OCI-LY7 (cell line): ENCODE data around the gene CTNND2. TPM values are rescaled to one million over a fixed set of nuclear protein-coding genes. Genes with fewer than 3 reads are reported as not detected.

Experiments used
- BruUV-seq: library from RNA; stranded (reverse); fragments of 400-500 nt; replicated peaks from 2 replicates; lab custom pipeline; 2021; lab: Mats Ljungman, UMichigan
- CTCF ChIA-PET: fragments of 300-600 bp; sonication (Branson Sonifier 250); formaldehyde crosslinking; loops from one replicate; lab custom pipeline; 2022; ENCODE audit warnings: antibody characterized with exemption; ENCODE audit not compliant: unreplicated experiment; lab: Charles Lee
- POLR2A ChIA-PET: fragments of 300-600 bp; sonication (Branson Sonifier 250); formaldehyde crosslinking; loops from one replicate; lab custom pipeline; 2022; ENCODE audit warnings: antibody characterized with exemption; lab: Charles Lee
- DNase-seq: peaks from one replicate; pipeline ENCODE4 v3.0.0-alpha.2; 2015; ENCODE audit warnings: low spot score
- H2AFZ ChIP-seq: fragments of 200-600 bp; sonication (generic), shearing (Covaris generic); 2 replicates; pipeline ENCODE4 v1.6.1; 2014; ENCODE audit warnings: mild to moderate bottlenecking, antibody characterized with exemption, low read length, moderate library complexity
- H3K27ac ChIP-seq: fragments of 200-600 bp; sonication (generic); 2 replicates; pipeline ENCODE4 v1.5.1; 2014; ENCODE audit warnings: mixed run types, low read depth, mild to moderate bottlenecking, moderate library complexity, low read length, inconsistent platforms; ENCODE audit not compliant: poor library complexity, severe bottlenecking
- H3K36me3 ChIP-seq: fragments of 200-600 bp; sonication (generic); 2 replicates; pipeline ENCODE4 v1.6.1; 2014; ENCODE audit warnings: mild to moderate bottlenecking, antibody characterized with exemption, low read length, moderate library complexity, mixed read lengths; ENCODE audit not compliant: insufficient read depth
- H3K4me1 ChIP-seq: fragments of 200-600 bp; sonication (generic); 2 replicates; pipeline ENCODE4 v1.5.1; 2014; ENCODE audit warnings: mild to moderate bottlenecking, low read length; ENCODE audit not compliant: insufficient read depth, poor library complexity, severe bottlenecking
- H3K4me2 ChIP-seq: fragments of 200-600 bp; sonication (generic); 2 replicates; pipeline ENCODE4 v1.6.1; 2014; ENCODE audit warnings: mild to moderate bottlenecking, low read length
- H3K4me3 ChIP-seq: fragments of 200-600 bp; sonication (generic); 2 replicates; pipeline ENCODE4 v1.5.1; 2014; ENCODE audit warnings: mild to moderate bottlenecking, low read depth, low read length; ENCODE audit not compliant: poor library complexity, severe bottlenecking
- H3K79me2 ChIP-seq: fragments of 200-600 bp; sonication (generic); 2 replicates; pipeline ENCODE4 v1.6.1; 2016; ENCODE audit warnings: low read depth, mild to moderate bottlenecking, low read length, moderate library complexity, mixed read lengths; ENCODE audit not compliant: insufficient read depth
- H3K9me2 ChIP-seq: fragments of 200-600 bp; sonication (generic); 2 replicates; pipeline ENCODE4 v1.6.1; 2016; ENCODE audit warnings: mild to moderate bottlenecking, low read length, mixed read lengths; ENCODE audit not compliant: insufficient read depth
- H3K9me3 ChIP-seq: fragments of 200-600 bp; sonication (generic); 2 replicates; pipeline ENCODE4 v1.6.1; 2014; ENCODE audit warnings: mild to moderate bottlenecking, mixed run types, low read length, mixed read lengths
- H4K20me1 ChIP-seq: fragments of 200-600 bp; sonication (generic); 2 replicates; pipeline ENCODE4 v1.6.1; 2014; ENCODE audit warnings: mild to moderate bottlenecking, antibody characterized with exemption, low read length, moderate library complexity, mixed read lengths; ENCODE audit not compliant: insufficient read depth
- CTCF ChIP-seq: fragments of 200-600 bp; sonication (generic); conservative IDR thresholded peaks from 2 replicates; pipeline ENCODE4 v1.5.1; 2014; ENCODE audit warnings: mild to moderate bottlenecking, antibody characterized with exemption, low read length, moderate library complexity, mixed read lengths
- EZH2phosphoT487 ChIP-seq: fragments of 200-600 bp; sonication (generic); IDR thresholded peaks from 2 replicates; pipeline ENCODE4 v1.6.1; 2018; ENCODE audit warnings: low read depth, borderline replicate concordance, mild to moderate bottlenecking, mixed run types, antibody characterized with exemption, low read length, moderate library complexity, mixed read lengths
- intact Hi-C: fragments of 100-400 bp; cut with micrococcal nuclease; formaldehyde crosslinking; loops from one replicate; pipeline ENCODE4 v1.10.0; 2022; ENCODE audit not compliant: unreplicated experiment
- total RNA-seq, 2 experiments: library from RNA; depleted of rRNA in 1 of 2; stranded (reverse); fragments of >200 nt in 1 of 2; shearing (Covaris generic) in 1 of 2; gene quantifications; 2 replicates each; pipeline ENCODE4 v1.2.3, GENCODE V29; 2014 to 2022

CTNND2 gene
- total RNA-seq, 2 experiments from 2014 or later: not detected

- Histone ChIP-seq H3K27ac (no peak overlapping the region), H4K20me1 (no peaks in the 10 kb centered on the region), H2AFZ (no peak overlapping the region), H3K4me3 (no peak overlapping the region), H3K9me2 (no peaks in the 10 kb centered on the region), H3K36me3 (no peaks in the 10 kb centered on the region), H3K9me3 (no peaks in the 10 kb centered on the region), H3K4me1 (no peaks in the 10 kb centered on the region), H3K4me2 (no peak overlapping the region), H3K79me2 (no peaks in the 10 kb centered on the region)
- intact Hi-C loops: no loop called here
- ChIA-PET CTCF (no interaction called here), POLR2A (no interaction called here)
- no peak for TF ChIP-seq CTCF
- no peak for TF ChIP-seq EZH2phosphoT487
- no TSS peak for BruUV-seq
- DNase-seq: no peak
Measured at GRCh38 chr5:11584017-11584416, 320.2 kb downstream of the CTNND2 start.

- ChIA-PET POLR2A (no interaction called here), CTCF (no interaction called here)
- TF ChIP-seq CTCF: no peak
- no peak for TF ChIP-seq EZH2phosphoT487
- no peak overlapping the region for H3K4me2 ChIP-seq
- no peaks in the 10 kb centered on the region for H4K20me1 ChIP-seq
- H2AFZ ChIP-seq: no peak overlapping the region
- no peak overlapping the region for H3K27ac ChIP-seq
- no peaks in the 10 kb centered on the region for H3K9me2 ChIP-seq
- intact Hi-C loops: no loop called here
- H3K9me3 ChIP-seq: no peaks in the 10 kb centered on the region
- H3K4me1 ChIP-seq: no peaks in the 10 kb centered on the region
- BruUV-seq: no TSS peak
- DNase-seq: no peak
- H3K4me3 ChIP-seq: no peak overlapping the region
- H3K36me3 ChIP-seq: no peaks in the 10 kb centered on the region
- H3K79me2 ChIP-seq: no peaks in the 10 kb centered on the region
Measured at GRCh38 chr5:11579351-11579750, 324.9 kb downstream of the CTNND2 start.

DNA sequence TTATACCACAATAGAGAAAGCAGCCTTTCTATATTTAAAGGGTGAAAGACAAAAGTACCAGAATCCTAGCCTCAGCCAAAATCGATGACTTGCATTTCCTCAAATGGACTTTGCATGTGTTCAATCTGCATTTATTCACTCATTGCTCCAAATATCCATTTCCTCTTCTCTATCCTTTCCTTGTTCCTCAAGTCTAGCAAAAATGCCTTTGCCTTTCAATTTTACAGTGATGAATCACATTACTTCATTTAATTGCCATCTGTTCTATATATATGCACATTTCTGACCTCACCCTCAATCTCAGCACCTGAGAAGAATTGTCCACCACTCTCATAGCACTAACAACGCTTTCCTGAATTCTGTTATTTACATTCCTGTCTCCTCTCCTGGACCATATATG, 329.5 kb downstream of the CTNND2 start:
- Histone ChIP-seq H3K27ac (no peak overlapping the region), H2AFZ (no peak overlapping the region), H3K79me2 (no peaks in the 10 kb centered on the region), H3K9me2 (no peaks in the 10 kb centered on the region), H3K4me2 (no peak overlapping the region), H3K36me3 (no peaks in the 10 kb centered on the region), H3K9me3 (no peaks in the 10 kb centered on the region), H4K20me1 (no peaks in the 10 kb centered on the region), H3K4me3 (no peak overlapping the region), H3K4me1 (no peaks in the 10 kb centered on the region)
- no peak for DNase-seq
- intact Hi-C loops: no loop called here
- ChIA-PET CTCF (no interaction called here), POLR2A (no interaction called here)
- no peak for TF ChIP-seq CTCF
- TF ChIP-seq EZH2phosphoT487: no peak
- no TSS peak for BruUV-seq
